K562 (cell line): Measurements from ENCODE around the gene CBX8. TPM values are rescaled to one million over a fixed set of nuclear protein-coding genes. Genes with fewer than 3 reads are reported as not detected.
A peak's percentile ranks its signal among the peaks of the same experiment; 100 is the strongest.

Experiments
- DIDO1 ChIP-seq: fragments of 450-650 bp; IDR thresholded peaks from 2 replicates; pipeline ENCODE4 v1.6.1; 2016; ENCODE audit warnings: low read depth, missing biosample characterization, missing genetic modification characterization
- DPF2 ChIP-seq: fragments of 450-650 bp; IDR thresholded peaks from 2 replicates; pipeline ENCODE4 v1.6.1; 2016
- GABPB2 ChIP-seq: fragments of 250-450 bp; sonication (Bioruptor Pico); conservative IDR thresholded peaks from 2 replicates; pipeline ENCODE4 v1.5.1; 2021; ENCODE audit warnings: mild to moderate bottlenecking
- HMG20A ChIP-seq: fragments of 450-650 bp; formaldehyde crosslinking; conservative IDR thresholded peaks from 2 replicates; pipeline ENCODE4 v1.4.0; 2020; ENCODE audit warnings: mild to moderate bottlenecking, mixed read lengths
- KDM1A ChIP-seq, 2 experiments: fragments of 450-650 bp; IDR thresholded peaks; 2 replicates each; pipeline ENCODE4 v1.6.1; 2016; ENCODE audit warnings: mild to moderate bottlenecking in 2 of 2
- KDM4B ChIP-seq, 2 experiments: fragments of 450-650 bp in 1 of 2; sonication (generic) in 1 of 2; IDR thresholded peaks; 2 replicates each; pipeline ENCODE4 v1.6.1; 2016 to 2017; ENCODE audit warnings: borderline replicate concordance in 2 of 2, antibody characterized with exemption in 1 of 2, low read depth in 1 of 2, mild to moderate bottlenecking in 1 of 2
- NRF1 ChIP-seq, 2 experiments: fragments of 450-650 bp; IDR thresholded peaks in 1 of 2; conservative IDR thresholded peaks in 1 of 2; 2 replicates each; pipeline ENCODE4 v1.6.1; 2014; ENCODE audit warnings: mild to moderate bottlenecking in 2 of 2
- PCBP2 ChIP-seq: fragments of 200-400 bp; formaldehyde crosslinking; IDR thresholded peaks from 2 replicates; pipeline ENCODE4 v1.6.1; 2018; ENCODE audit warnings: low read length, low read depth, mild to moderate bottlenecking, moderate library complexity; ENCODE audit not compliant: poor library complexity, severe bottlenecking
- POLR2A ChIP-seq: fragments of 450-650 bp; conservative IDR thresholded peaks from 2 replicates; pipeline ENCODE4 v1.6.1; 2016
- PPARD ChIP-seq: fragments of 250-450 bp; sonication (Bioruptor Pico); IDR thresholded peaks from 2 replicates; pipeline ENCODE4 v1.8.0; 2022; ENCODE audit warnings: inconsistent platforms, mild to moderate bottlenecking, moderate library complexity
- RAD21 ChIP-seq, 2 experiments: fragments of 250-450 bp in 1 of 2; fragments of 450-650 bp in 1 of 2; sonication (Bioruptor Pico) in 1 of 2; formaldehyde crosslinking in 1 of 2; IDR thresholded peaks in 1 of 2; conservative IDR thresholded peaks in 1 of 2; 2 replicates each; pipeline versions ENCODE4 v1.4.0 to v1.8.0; 2020 to 2022; ENCODE audit warnings: mild to moderate bottlenecking in 2 of 2, moderate library complexity in 1 of 2
- SAFB ChIP-seq: fragments of 200-400 bp; formaldehyde crosslinking; IDR thresholded peaks from 2 replicates; pipeline ENCODE4 v1.6.1; 2017; ENCODE audit warnings: low read depth, low read length, borderline replicate concordance
- SP1 ChIP-seq: sonication (generic); formaldehyde crosslinking; IDR thresholded peaks from 2 replicates; pipeline ENCODE4 v1.8.1; 2022; ENCODE audit warnings: mild to moderate bottlenecking, missing genetic modification reagents
- ZNF589 ChIP-seq: fragments of 200-800 bp; sonication (Bioruptor generic); IDR thresholded peaks from 2 replicates; pipeline ENCODE4 v1.6.1; 2016; ENCODE audit warnings: low read depth, missing genetic modification characterization, missing compliant biosample characterization
- polyA plus RNA-seq, 8 experiments: library from polyadenylated mRNA; depleted of rRNA in 4 of 8; stranded (reverse) in 5 of 8; unstranded in 3 of 8; fragments of >200 nt; fragmentation: Nextera tagmentation in 2 of 8; fragmentation: Illumina TruSeq in 1 of 8; extraction: Ambion mirVana in 2 of 8; extraction: Trizol in 1 of 8; gene quantifications; 2 replicates each; pipeline versions ENCODE4 v1.2.1 to v1.2.3, GENCODE V29; 2011 to 2014; ENCODE audit warnings: inconsistent platforms in 1 of 8, missing spikeins in 1 of 8
- total RNA-seq, 7 experiments: library from RNA; depleted of rRNA in 6 of 7; stranded (reverse); fragments of >200 nt in 6 of 7; fragmentation: Illumina TruSeq in 2 of 7; extraction: Trizol in 2 of 7; gene quantifications; 2 replicates each; pipeline versions ENCODE4 v1.2.1 to v1.2.3, GENCODE V29; 2011 to 2021; ENCODE audit warnings: low replicate concordance in 1 of 7
- TF ChIP-seq, protein P1 (sequence below): sonication (generic); formaldehyde crosslinking; IDR thresholded peaks from 2 replicates; pipeline ENCODE4 v1.8.0; 2022; ENCODE audit warnings: missing genetic modification reagents, mild to moderate bottlenecking, moderate library complexity, borderline replicate concordance
- TF ChIP-seq, protein P2 (sequence below), 3 experiments: fragments of 200-800 bp in 1 of 3; fragments of 250-450 bp in 1 of 3; fragments of 450-650 bp in 1 of 3; sonication (Bioruptor Pico) in 1 of 3; sonication (Bioruptor generic) in 1 of 3; formaldehyde crosslinking in 1 of 3; IDR thresholded peaks; 2 replicates each; pipeline versions ENCODE4 v1.6.1 to v1.8.0; 2016 to 2022; ENCODE audit warnings: mild to moderate bottlenecking in 2 of 3, missing genetic modification characterization in 2 of 3, missing compliant biosample characterization in 1 of 3, moderate library complexity in 1 of 3
- TF ChIP-seq, protein P3 (sequence below): fragments of 250-450 bp; sonication (Bioruptor Pico); IDR thresholded peaks from 2 replicates; pipeline ENCODE4 v1.5.0; 2022; ENCODE audit warnings: mild to moderate bottlenecking
- TF ChIP-seq, protein P4 (sequence below): fragments of 450-650 bp; IDR thresholded peaks from 2 replicates; pipeline ENCODE4 v1.7.0; 2016; ENCODE audit warnings: borderline replicate concordance
- TF ChIP-seq, protein P5 (sequence below): fragments of 250-450 bp; sonication (Bioruptor Pico); IDR thresholded peaks from 2 replicates; pipeline ENCODE4 v1.8.0; 2022; ENCODE audit warnings: inconsistent platforms, mild to moderate bottlenecking, moderate library complexity, borderline replicate concordance

The CBX8 gene
- total and polyA plus RNA-seq, 9 of the 15 experiments (the other 6 are each of a cell fraction or from before 2014, with no cell fraction given) = 0.08 to 11.9 (median 2.6) TPM

DNA sequence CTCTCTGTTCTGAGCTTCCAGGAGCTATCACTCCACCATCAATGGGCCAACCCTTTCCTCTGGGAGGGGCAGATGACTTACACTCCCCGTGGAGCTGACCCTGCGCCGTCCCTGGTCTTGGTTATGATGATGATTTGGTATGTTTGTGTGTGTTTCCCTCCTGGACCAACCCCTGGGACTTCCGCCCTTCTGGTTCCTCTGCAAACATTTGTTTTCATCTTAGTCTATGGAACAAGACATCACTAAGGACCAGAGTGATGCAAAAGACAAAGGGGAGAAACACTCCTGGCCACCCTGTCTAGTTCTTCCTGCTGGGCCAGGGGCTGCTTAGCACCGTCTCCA, 28.7 kb upstream of the CBX8 start (continued):
- no peak for TF ChIP-seq HMG20A
- no peak for TF ChIP-seq PPARD (CRISPR knock-in tag)
- TF ChIP-seq SAFB = no peak
- TF ChIP-seq, protein P1, sequence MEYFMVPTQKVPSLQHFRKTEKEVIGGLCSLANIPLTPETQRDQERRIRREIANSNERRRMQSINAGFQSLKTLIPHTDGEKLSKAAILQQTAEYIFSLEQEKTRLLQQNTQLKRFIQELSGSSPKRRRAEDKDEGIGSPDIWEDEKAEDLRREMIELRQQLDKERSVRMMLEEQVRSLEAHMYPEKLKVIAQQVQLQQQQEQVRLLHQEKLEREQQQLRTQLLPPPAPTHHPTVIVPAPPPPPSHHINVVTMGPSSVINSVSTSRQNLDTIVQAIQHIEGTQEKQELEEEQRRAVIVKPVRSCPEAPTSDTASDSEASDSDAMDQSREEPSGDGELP (CRISPR knock-in tag) = no peak
- no peak for TF ChIP-seq DIDO1 (tag)
- no peak for TF ChIP-seq KDM4B (IDR thresholded peaks at IDR 0.05; ENCODE audit: borderline replicate concordance in 2 of 2, low read depth in 1 of 2)
- no peak for TF ChIP-seq POLR2A
- peak in 1 of 2 experiments; percentile 58; a peak in 1 of 4 replicates for TF ChIP-seq NRF1 (conservative IDR thresholded peaks at IDR 0.05 in 1 of 2, IDR thresholded peaks at IDR 0.05 in 1 of 2)
- no peak for TF ChIP-seq RAD21 (CRISPR knock-in tag; conservative IDR thresholded peaks at IDR 0.05 in 1 of 2, IDR thresholded peaks at IDR 0.05 in 1 of 2)
- no peak for TF ChIP-seq PCBP2
- TF ChIP-seq, protein P2, sequence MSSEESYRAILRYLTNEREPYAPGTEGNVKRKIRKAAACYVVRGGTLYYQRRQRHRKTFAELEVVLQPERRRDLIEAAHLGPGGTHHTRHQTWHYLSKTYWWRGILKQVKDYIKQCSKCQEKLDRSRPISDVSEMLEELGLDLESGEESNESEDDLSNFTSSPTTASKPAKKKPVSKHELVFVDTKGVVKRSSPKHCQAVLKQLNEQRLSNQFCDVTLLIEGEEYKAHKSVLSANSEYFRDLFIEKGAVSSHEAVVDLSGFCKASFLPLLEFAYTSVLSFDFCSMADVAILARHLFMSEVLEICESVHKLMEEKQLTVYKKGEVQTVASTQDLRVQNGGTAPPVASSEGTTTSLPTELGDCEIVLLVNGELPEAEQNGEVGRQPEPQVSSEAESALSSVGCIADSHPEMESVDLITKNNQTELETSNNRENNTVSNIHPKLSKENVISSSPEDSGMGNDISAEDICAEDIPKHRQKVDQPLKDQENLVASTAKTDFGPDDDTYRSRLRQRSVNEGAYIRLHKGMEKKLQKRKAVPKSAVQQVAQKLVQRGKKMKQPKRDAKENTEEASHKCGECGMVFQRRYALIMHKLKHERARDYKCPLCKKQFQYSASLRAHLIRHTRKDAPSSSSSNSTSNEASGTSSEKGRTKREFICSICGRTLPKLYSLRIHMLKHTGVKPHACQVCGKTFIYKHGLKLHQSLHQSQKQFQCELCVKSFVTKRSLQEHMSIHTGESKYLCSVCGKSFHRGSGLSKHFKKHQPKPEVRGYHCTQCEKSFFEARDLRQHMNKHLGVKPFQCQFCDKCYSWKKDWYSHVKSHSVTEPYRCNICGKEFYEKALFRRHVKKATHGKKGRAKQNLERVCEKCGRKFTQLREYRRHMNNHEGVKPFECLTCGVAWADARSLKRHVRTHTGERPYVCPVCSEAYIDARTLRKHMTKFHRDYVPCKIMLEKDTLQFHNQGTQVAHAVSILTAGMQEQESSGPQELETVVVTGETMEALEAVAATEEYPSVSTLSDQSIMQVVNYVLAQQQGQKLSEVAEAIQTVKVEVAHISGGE (CRISPR knock-in tag; IDR thresholded peaks at IDR 0.05) = peak in 1 of 3 experiments; percentile 55; a peak in 1 of 6 replicates
- peak; percentile 24; the same call in 1 of the 2 replicates for TF ChIP-seq SP1
- TF ChIP-seq, protein P3, sequence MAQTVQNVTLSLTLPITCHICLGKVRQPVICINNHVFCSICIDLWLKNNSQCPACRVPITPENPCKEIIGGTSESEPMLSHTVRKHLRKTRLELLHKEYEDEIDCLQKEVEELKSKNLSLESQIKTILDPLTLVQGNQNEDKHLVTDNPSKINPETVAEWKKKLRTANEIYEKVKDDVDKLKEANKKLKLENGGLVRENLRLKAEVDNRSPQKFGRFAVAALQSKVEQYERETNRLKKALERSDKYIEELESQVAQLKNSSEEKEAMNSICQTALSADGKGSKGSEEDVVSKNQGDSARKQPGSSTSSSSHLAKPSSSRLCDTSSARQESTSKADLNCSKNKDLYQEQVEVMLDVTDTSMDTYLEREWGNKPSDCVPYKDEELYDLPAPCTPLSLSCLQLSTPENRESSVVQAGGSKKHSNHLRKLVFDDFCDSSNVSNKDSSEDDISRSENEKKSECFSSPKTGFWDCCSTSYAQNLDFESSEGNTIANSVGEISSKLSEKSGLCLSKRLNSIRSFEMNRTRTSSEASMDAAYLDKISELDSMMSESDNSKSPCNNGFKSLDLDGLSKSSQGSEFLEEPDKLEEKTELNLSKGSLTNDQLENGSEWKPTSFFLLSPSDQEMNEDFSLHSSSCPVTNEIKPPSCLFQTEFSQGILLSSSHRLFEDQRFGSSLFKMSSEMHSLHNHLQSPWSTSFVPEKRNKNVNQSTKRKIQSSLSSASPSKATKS = no peak
- peak; percentile 56; the same call in 1 of the 2 replicates for TF ChIP-seq ZNF589 (CRISPR knock-in tag)
- TF ChIP-seq, protein P4, sequence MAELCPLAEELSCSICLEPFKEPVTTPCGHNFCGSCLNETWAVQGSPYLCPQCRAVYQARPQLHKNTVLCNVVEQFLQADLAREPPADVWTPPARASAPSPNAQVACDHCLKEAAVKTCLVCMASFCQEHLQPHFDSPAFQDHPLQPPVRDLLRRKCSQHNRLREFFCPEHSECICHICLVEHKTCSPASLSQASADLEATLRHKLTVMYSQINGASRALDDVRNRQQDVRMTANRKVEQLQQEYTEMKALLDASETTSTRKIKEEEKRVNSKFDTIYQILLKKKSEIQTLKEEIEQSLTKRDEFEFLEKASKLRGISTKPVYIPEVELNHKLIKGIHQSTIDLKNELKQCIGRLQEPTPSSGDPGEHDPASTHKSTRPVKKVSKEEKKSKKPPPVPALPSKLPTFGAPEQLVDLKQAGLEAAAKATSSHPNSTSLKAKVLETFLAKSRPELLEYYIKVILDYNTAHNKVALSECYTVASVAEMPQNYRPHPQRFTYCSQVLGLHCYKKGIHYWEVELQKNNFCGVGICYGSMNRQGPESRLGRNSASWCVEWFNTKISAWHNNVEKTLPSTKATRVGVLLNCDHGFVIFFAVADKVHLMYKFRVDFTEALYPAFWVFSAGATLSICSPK = no peak
- TF ChIP-seq, protein P5, sequence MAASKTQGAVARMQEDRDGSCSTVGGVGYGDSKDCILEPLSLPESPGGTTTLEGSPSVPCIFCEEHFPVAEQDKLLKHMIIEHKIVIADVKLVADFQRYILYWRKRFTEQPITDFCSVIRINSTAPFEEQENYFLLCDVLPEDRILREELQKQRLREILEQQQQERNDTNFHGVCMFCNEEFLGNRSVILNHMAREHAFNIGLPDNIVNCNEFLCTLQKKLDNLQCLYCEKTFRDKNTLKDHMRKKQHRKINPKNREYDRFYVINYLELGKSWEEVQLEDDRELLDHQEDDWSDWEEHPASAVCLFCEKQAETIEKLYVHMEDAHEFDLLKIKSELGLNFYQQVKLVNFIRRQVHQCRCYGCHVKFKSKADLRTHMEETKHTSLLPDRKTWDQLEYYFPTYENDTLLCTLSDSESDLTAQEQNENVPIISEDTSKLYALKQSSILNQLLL (CRISPR knock-in tag) = no peak
- no peak for TF ChIP-seq GABPB2 (CRISPR knock-in tag)
- TF ChIP-seq KDM1A (IDR thresholded peaks at IDR 0.05) = no peak
- no peak for TF ChIP-seq DPF2
